ENCODE measurements around the gene POLD4. TPM values are rescaled to one million over a fixed set of nuclear protein-coding genes. Genes with fewer than 3 reads are reported as not detected.

POLD4 gene
- total RNA-seq, 1 donor from 2014 or later = 3.7 TPM

- no peak for TF ChIP-seq CTCF (conservative IDR thresholded peaks at IDR 0.05)
- Mint-ChIP-seq H3K27ac (ENCODE audit: unreplicated experiment) (no peak overlapping the region), H3K9me3 (no peaks in the 10 kb centered on the region), H3K27me3 (ENCODE audit: low read depth) (no peaks in the 10 kb centered on the region), H3K4me1 (no peaks in the 10 kb centered on the region), H3K4me3 (no peak overlapping the region), H3K36me3 (ENCODE audit: low read depth) (peaks cover 7% of the 10 kb centered on the region)
- DNase-seq (ENCODE audit: low read depth, low spot score) = no peak
These were observed 16.1 kb downstream of the POLD4 start for GRCh38 chr11:67337257-67337656.

- Mint-ChIP-seq H3K27me3 (ENCODE audit: low read depth) (no peaks in the 10 kb centered on the region), H3K4me1 (no peaks in the 10 kb centered on the region), H3K27ac (ENCODE audit: unreplicated experiment) (no peak overlapping the region), H3K9me3 (no peaks in the 10 kb centered on the region), H3K4me3 (no peak overlapping the region), H3K36me3 (ENCODE audit: low read depth) (peaks cover 7% of the 10 kb centered on the region)
- DNase-seq (ENCODE audit: low read depth, low spot score) = no peak
- TF ChIP-seq CTCF (conservative IDR thresholded peaks at IDR 0.05) = no peak
These were observed 21.2 kb downstream of the POLD4 start for GRCh38 chr11:67332081-67332691.

- no peak overlapping the region for H3K27ac Mint-ChIP-seq (ENCODE audit: unreplicated experiment)
- peaks cover 4% of the 10 kb centered on the region for H3K36me3 Mint-ChIP-seq (ENCODE audit: low read depth)
- no peak for TF ChIP-seq CTCF (conservative IDR thresholded peaks at IDR 0.05)
- peak overlapping the region; percentile 6 for H3K4me3 Mint-ChIP-seq
- no peaks in the 10 kb centered on the region for H3K9me3 Mint-ChIP-seq
- H3K27me3 Mint-ChIP-seq (ENCODE audit: low read depth) = peaks cover under 1% of the 10 kb centered on the region
- DNase-seq (ENCODE audit: low read depth, low spot score) = no peak
- peaks cover 8% of the 10 kb centered on the region for H3K4me1 Mint-ChIP-seq
These were observed 29.8 kb downstream of the POLD4 start for GRCh38 chr11:67323526-67323925.

GRCh38 chr11:67322049-67322448 lies 31.3 kb downstream of the POLD4 start:
- Mint-ChIP-seq H3K4me1 (peaks cover 18% of the 10 kb centered on the region), H3K27me3 (ENCODE audit: low read depth) (peaks cover 2% of the 10 kb centered on the region), H3K27ac (ENCODE audit: unreplicated experiment) (no peak overlapping the region), H3K4me3 (no peak overlapping the region), H3K36me3 (ENCODE audit: low read depth) (peaks cover 4% of the 10 kb centered on the region), H3K9me3 (no peaks in the 10 kb centered on the region)
- DNase-seq (ENCODE audit: low read depth, low spot score) = no peak
- TF ChIP-seq CTCF (conservative IDR thresholded peaks at IDR 0.05) = no peak

- Mint-ChIP-seq H3K27me3 (ENCODE audit: low read depth) (peaks cover 2% of the 10 kb centered on the region), H3K4me3 (no peak overlapping the region), H3K4me1 (peaks cover 21% of the 10 kb centered on the region), H3K36me3 (ENCODE audit: low read depth) (peaks cover 4% of the 10 kb centered on the region), H3K27ac (ENCODE audit: unreplicated experiment) (no peak overlapping the region), H3K9me3 (no peaks in the 10 kb centered on the region)
- TF ChIP-seq CTCF (conservative IDR thresholded peaks at IDR 0.05) = no peak
- no peak for DNase-seq (ENCODE audit: low read depth, low spot score)
These were observed 32.0 kb downstream of the POLD4 start for GRCh38 chr11:67321313-67321871.
